GM21619 (cell line): Measurements from ENCODE around the gene EIF4A3.

Source experiments
- ATAC-seq: cut with Tn5 transposase; IDR thresholded peaks from one replicate; pipeline ENCODE4 v1.9.1; 2021; ENCODE audit not compliant: unreplicated experiment

EIF4A3 gene

DNA sequence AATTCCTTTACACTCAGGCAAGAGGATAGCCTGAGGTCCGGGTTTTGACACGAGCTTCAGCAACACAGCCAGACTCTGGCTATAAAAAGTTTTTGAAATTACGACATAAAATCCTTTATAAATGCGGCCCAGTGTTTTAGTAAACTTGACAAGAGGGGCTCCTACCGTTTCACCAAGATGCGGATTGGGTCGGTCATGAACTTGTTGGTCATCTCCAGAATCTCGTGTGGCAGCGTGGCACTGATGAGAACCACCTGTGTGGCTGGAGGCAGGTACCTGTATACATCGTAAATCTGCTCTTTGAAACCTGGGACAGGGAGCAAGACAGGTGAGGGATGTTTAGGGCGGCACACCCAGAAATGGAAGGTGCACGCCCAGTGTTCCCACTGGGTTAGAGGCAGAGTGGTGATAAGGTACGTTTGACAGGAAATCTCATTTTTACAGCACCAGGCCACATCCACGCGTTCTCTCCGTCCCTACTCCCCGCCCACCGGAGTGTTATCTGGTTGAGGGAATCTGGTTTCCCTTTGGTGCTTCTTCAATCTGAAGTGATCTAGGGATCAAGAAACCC is 8.0 kb downstream of the EIF4A3 start:
- no peak for ATAC-seq

GRCh38 chr17:80137131-80137530 is 9.8 kb downstream of the EIF4A3 start:
- ATAC-seq = no peak

DNA sequence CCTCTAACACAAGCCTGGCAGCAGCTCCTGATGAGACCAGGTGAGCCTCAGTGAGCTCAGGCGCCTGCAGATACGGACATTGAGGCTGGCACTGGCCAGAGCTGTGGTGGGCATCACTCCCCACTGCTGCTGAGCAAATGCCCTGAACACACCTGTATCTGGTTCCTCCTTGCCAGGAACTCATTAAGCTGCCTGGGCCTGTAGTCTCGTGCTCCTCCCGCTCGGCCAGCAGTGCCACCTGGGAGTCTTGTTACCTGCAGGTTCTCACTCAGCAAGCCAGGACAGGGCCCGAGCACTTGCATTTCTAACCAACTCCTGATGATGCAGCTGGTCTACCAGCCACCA is 13.3 kb downstream of the EIF4A3 start:
- ATAC-seq = no peak

DNA sequence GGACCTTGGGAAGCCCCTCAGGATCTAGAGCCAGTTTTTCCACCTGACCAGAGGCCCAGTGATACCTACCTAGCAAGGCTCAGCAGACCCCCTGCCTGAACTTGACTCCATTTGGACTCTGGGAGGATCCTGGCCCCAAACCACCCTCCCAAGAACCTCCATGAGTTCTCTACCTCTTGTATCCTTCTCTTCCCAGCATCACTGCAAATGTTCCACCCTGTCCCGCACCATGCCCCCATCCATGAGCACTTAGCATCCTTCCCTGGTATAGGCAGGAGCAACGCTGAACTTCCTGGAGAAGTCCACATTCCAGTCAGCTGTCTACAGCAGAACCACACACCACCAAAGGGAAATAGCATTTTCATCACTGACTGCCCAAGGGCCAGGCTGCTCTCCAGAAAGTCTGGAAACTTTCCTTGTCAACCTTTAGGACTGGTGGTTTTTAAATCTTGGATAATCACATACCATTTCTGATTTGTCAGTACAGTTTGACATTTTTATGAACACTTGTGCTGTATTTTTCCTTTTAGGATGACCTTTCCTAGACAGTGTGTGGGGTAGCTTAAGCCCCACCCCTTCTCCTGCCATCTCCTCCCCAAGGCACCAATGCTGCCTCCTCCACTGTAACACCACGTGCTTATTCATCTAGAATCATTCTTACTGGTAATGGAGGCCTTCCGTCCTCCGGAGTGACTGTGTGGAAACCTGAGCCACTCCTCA is 13.9 kb downstream of the EIF4A3 start:
- ATAC-seq = no peak

- no peak for ATAC-seq
These were observed 15.9 kb downstream of the EIF4A3 start for GRCh38 chr17:80130992-80131391.

- ATAC-seq = no peak
These were observed 17.8 kb downstream of the EIF4A3 start for GRCh38 chr17:80129006-80129565.

DNA sequence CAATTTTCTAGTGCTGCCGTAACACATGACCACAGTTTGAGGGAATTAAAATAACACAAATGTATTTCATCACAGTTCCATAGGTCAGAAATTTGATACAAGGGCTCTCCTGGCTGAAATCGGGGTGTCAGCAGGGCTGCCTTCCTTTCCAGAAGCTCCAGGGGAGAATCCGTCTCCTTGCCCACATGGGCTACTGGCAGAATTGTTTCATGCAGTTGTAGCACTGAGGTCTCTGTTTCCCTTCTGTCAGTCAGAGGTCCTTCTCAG is 20.5 kb downstream of the EIF4A3 start:
- no peak for ATAC-seq

GRCh38 chr17:80125656-80126448 is 21.1 kb downstream of the EIF4A3 start:
- no peak for ATAC-seq

GRCh38 chr17:80124351-80124981 is 22.5 kb downstream of the EIF4A3 start:
- ATAC-seq = no peak

GRCh38 chr17:80123791-80124190 is 23.1 kb downstream of the EIF4A3 start:
- no peak for ATAC-seq

- no peak for ATAC-seq
These were observed 23.9 kb downstream of the EIF4A3 start for GRCh38 chr17:80122926-80123505.

DNA sequence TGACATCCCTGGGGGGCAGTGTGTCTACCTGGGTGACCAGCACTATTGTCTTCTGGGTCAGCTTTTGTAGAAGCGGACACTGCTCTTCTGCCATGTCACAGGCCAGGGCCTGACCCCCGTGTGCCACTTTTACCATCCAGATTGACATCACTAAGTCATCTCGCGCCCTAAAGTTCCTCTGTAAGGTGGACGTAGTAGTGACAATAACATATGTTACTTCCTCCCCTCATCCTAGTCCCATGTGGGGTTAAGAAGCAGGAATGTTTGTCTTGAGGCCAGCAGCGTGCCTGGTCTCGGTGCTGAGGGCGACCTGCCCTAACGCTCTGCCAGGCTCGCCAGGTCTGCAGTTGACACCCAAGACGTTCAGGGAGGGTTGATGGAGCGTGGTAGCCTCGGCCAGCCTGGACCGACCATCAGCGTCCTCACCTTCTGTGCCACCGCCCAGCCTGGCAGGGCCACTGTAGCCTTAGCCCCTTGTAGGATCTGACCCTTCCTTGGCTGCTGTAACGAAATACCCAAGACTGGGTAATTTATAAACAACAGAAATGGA is 24.8 kb downstream of the EIF4A3 start:
- no peak for ATAC-seq

DNA sequence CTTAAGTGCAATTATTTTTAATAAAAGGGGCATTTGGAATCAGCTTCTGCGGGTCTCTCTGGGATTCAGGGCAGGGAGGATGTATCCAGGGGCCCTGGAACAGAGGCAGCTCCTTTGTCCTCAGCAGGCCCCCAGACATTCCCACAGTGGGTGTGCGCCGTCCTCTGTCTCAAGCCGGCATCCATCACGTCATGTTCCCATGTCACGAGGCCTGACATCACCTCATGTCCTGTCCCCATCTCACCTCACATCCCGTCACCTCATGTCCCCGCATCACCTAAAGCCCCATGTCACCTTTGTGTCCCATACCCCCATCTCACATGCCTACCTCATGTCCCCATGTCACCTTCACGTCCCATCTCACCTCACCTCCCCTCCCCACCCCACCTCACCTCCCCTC is 27.1 kb downstream of the EIF4A3 start:
- no peak for ATAC-seq

DNA sequence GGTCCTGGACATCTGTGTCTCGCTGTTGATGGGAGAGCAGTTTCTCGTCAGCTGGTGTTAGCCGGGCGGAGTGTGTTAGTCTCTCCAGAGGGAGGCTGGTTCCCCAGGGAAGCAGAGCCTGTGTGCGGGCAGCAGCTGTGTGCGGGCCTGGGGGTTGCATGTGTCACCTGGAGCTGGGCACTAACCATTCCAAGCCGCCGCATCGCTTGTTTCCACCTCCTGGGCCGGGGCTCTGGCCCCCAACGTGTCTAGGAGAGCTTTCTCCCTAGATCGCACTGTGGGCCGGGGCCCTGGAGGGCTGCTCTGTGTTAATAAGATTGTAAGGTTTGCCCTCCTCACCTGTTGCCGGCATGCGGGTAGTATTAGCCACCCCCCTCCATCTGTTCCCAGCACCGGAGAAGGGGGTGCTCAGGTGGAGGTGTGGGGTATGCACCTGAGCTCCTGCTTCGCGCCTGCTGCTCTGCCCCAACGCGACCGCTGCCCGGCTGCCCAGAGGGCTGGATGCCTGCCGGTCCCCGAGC is 27.6 kb downstream of the EIF4A3 start:
- no peak for ATAC-seq

DNA sequence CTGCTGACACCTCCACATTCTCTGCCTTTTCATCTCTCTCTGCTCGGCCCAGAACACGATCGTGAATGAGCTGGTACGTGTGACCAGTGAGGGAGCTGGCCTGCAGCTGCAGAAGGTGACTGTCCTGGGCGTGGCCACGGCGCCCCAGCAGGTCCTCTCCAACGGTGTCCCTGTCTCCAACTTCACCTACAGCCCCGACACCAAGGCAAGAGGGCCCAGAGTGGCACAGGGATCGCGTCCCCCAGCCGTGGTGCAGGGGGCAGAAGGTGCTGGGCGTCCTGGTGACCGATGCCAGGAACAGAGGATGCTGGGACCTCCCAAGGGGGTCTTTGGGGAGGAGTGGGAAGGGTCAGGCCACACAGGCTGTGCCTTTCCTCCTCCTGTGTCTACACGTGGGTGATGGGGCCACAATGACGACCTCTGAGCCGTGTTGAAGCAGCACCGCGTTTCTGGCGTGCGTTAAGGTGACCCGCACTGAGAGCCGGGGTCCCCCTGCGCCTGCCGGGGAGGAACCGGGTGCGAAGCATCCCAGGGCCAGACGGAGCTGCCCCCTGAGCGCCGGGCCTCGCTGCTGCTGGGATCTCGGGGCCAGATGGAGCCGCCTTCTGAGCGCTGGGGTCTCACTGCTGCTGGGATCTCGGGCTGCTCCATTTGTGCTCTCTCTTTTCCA is 28.2 kb downstream of the EIF4A3 start:
- no peak for ATAC-seq

DNA sequence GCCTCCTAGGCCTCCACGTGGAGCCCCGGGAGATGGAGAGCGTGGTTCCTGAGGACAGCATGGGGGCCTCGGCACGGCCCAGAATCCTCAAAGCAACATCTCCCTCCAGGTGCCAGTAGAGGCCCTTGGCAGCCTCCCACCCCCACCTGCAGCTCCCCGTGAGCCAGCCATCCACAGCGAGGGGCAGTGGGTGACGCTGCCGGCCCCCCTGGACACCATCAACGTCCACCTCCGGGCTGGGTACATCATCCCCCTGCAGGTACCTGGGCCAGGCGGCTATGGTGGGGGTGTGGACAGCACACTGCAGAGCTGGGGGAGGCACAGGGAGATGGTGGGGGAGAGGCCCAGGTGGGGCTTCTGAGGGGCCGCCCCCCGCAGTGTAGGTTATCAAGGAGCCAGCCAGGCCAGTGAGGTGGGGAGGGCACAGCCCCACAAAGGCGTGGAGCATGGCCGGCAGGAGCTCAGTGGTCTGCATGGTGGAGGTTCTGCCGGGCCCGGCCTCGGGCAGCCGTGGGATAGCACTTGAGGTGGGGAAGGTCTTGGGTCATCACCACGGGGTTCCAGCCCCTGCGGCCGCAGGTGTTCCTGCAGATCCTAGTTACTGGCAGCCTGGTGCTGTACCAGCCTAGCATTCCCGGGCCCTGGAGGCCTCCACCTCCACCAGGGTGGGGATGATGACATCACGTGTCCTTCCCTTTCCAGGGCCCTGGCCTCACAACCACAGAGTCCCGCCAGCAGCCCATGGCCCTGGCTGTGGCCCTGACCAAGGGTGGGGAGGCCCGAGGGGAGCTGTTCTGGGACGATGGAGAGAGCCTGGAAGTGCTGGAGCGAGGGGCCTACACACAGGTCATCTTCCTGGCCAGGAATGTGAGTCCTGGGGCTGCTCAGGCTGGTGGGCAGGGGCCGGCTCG is 29.2 kb downstream of the EIF4A3 start:
- no peak for ATAC-seq

GRCh38 chr17:80116921-80117380 is 30.0 kb downstream of the EIF4A3 start:
- no peak for ATAC-seq

- ATAC-seq = no peak
These were observed 30.5 kb downstream of the EIF4A3 start for GRCh38 chr17:80116276-80116920.

- no peak for ATAC-seq
These were observed 31.8 kb downstream of the EIF4A3 start for GRCh38 chr17:80115159-80115558.
